GM08714 (cell line): ENCODE data around the gene RAMACL.
"Not testable (repeated sequence)": the region's sequence is repeated elsewhere in the genome, so short reads cannot be mapped to it uniquely, and the experiment has no call there.

Source experiments
- H3K4me3 ChIP-seq: fragments of 200-500 bp; sonication (Bioruptor generic); 2 replicates; pipeline ENCODE4 v1.5.1; 2014; ENCODE audit warnings: mild to moderate bottlenecking, low read length, inconsistent platforms
- ZNF274 ChIP-seq: IDR thresholded peaks from 2 replicates; pipeline ENCODE4 v1.6.1; 2012; ENCODE audit warnings: mild to moderate bottlenecking, low read depth, low read length

The RAMACL gene

GRCh38 chr6:166552600-166552999 is 33.9 kb downstream of the RAMACL start:
- no peak for TF ChIP-seq ZNF274
- no peak overlapping the region for H3K4me3 ChIP-seq

- no peak overlapping the region for H3K4me3 ChIP-seq
- no peak for TF ChIP-seq ZNF274
These were observed 34.6 kb downstream of the RAMACL start for GRCh38 chr6:166551754-166552495.

- TF ChIP-seq ZNF274, result no peak
- no peak overlapping the region for H3K4me3 ChIP-seq
These were observed 39.8 kb downstream of the RAMACL start for GRCh38 chr6:166546653-166547052.

- no peak for TF ChIP-seq ZNF274
These were observed 41.1 kb downstream of the RAMACL start for GRCh38 chr6:166545156-166546034.

GRCh38 chr6:166544296-166544605 is 42.2 kb downstream of the RAMACL start:
- no peak overlapping the region for H3K4me3 ChIP-seq
- no peak for TF ChIP-seq ZNF274

More at GRCh38 chr6:166545156-166546034, 41.1 kb downstream of the RAMACL start:
- H3K4me3 ChIP-seq, result no peak overlapping the region

GRCh38 chr6:166543603-166544295 is 42.7 kb downstream of the RAMACL start:
- H3K4me3 ChIP-seq, result no peak overlapping the region
- no peak for TF ChIP-seq ZNF274

GRCh38 chr6:166542580-166542912 is 43.9 kb downstream of the RAMACL start:
- no peak overlapping the region for H3K4me3 ChIP-seq
- TF ChIP-seq ZNF274, result no peak

GRCh38 chr6:166541876-166542579 is 44.5 kb downstream of the RAMACL start:
- H3K4me3 ChIP-seq, result no peak overlapping the region
- TF ChIP-seq ZNF274, result no peak

GRCh38 chr6:166541366-166541765 is 45.1 kb downstream of the RAMACL start:
- no peak for TF ChIP-seq ZNF274
- H3K4me3 ChIP-seq, result no peak overlapping the region

GRCh38 chr6:166540631-166541331 is 45.7 kb downstream of the RAMACL start:
- H3K4me3 ChIP-seq, result no peak overlapping the region
- TF ChIP-seq ZNF274, result no peak

- no peak overlapping the region for H3K4me3 ChIP-seq
- TF ChIP-seq ZNF274, result no peak
These were observed 46.9 kb downstream of the RAMACL start for GRCh38 chr6:166539543-166539942.

- H3K4me3 ChIP-seq, result not testable (repeated sequence)
These were observed 47.5 kb downstream of the RAMACL start for GRCh38 chr6:166539011-166539385.

- TF ChIP-seq ZNF274, result no peak
- no peak overlapping the region for H3K4me3 ChIP-seq
These were observed 48.0 kb downstream of the RAMACL start for GRCh38 chr6:166538297-166539010.
